H1 (cell line): Measurements from ENCODE around the gene JPH3.

ENCODE experiments used
- ASH2L ChIP-seq: fragments of 200-600, 300-600 bp; sonication (generic); IDR thresholded peaks from one replicate; pipeline ENCODE4 v1.7.1; 2017; ENCODE audit warnings: low read length
- CHD1 ChIP-seq: IDR thresholded peaks from 2 replicates; pipeline ENCODE4 v1.6.1; 2012; ENCODE audit warnings: low read depth, low read length, improper control_type of control experiment
- EP300 ChIP-seq, 2 experiments: IDR thresholded peaks; 1 replicate in 1 of 2; 2 replicates in 1 of 2; pipeline ENCODE4 v1.6.1; 2011 to 2012; ENCODE audit warnings: low read depth in 2 of 2, low read length in 2 of 2, mild to moderate bottlenecking in 2 of 2, borderline replicate concordance in 1 of 2, inconsistent platforms in 1 of 2, moderate library complexity in 1 of 2
- FOSL1 ChIP-seq: IDR thresholded peaks from 2 replicates; pipeline ENCODE4 v1.6.1; 2011; ENCODE audit warnings: mild to moderate bottlenecking, low read depth, low read length, moderate library complexity; ENCODE audit not compliant: insufficient read depth
- KDM1A ChIP-seq: fragments of 200-600, 300-600 bp; sonication (generic); IDR thresholded peaks from 2 replicates; pipeline ENCODE4 v1.7.1; 2016; ENCODE audit warnings: mild to moderate bottlenecking, low read length, borderline replicate concordance
- POLR2A ChIP-seq, 2 experiments: IDR thresholded peaks; 1 replicate in 1 of 2; 2 replicates in 1 of 2; pipeline ENCODE4 v1.6.1; 2011; ENCODE audit warnings: low read depth in 2 of 2, low read length in 2 of 2, mild to moderate bottlenecking in 2 of 2; ENCODE audit errors: control extremely low read depth in 1 of 2
- POLR2AphosphoS5 ChIP-seq: IDR thresholded peaks from 2 replicates; pipeline ENCODE4 v1.6.1; 2011; ENCODE audit warnings: low read depth, low read length
- RBBP5 ChIP-seq: IDR thresholded peaks from 2 replicates; pipeline ENCODE4 v1.7.1; 2012; ENCODE audit warnings: low read depth, mild to moderate bottlenecking, inconsistent platforms, low read length, moderate library complexity, borderline replicate concordance
- SUZ12 ChIP-seq: fragments of 200-600 bp; sonication (generic); IDR thresholded peaks from 2 replicates; pipeline ENCODE4 v1.6.1; 2012; ENCODE audit warnings: mild to moderate bottlenecking, inconsistent platforms, low read length, moderate library complexity, mixed read lengths
- TCF12 ChIP-seq: IDR thresholded peaks from 2 replicates; pipeline ENCODE4 v1.6.1; 2011; ENCODE audit warnings: low read depth, mild to moderate bottlenecking, low read length
- TF ChIP-seq, protein P1 (sequence below), 3 experiments: IDR thresholded peaks; 1 replicate in 2 of 3; 2 replicates in 1 of 3; pipeline versions ENCODE4 v1.5.1 to v1.6.1; 2011; ENCODE audit warnings: low read length in 3 of 3, mild to moderate bottlenecking in 3 of 3, inconsistent platforms in 2 of 3, low read depth in 1 of 3, moderate library complexity in 1 of 3; ENCODE audit not compliant: insufficient read depth in 1 of 3; ENCODE audit errors: control extremely low read depth in 1 of 3
- TF ChIP-seq, protein P2 (sequence below): IDR thresholded peaks from 2 replicates; pipeline ENCODE4 v1.6.1; 2011; ENCODE audit warnings: low read length, improper control_type of control experiment
- TF ChIP-seq, protein P3 (sequence below): IDR thresholded peaks from 2 replicates; pipeline ENCODE4 v1.6.1; 2012; ENCODE audit warnings: low read length, inconsistent platforms
- TF ChIP-seq, protein P4 (sequence below): IDR thresholded peaks from 2 replicates; pipeline ENCODE4 v1.6.1; 2012; ENCODE audit warnings: inconsistent platforms

DNA sequence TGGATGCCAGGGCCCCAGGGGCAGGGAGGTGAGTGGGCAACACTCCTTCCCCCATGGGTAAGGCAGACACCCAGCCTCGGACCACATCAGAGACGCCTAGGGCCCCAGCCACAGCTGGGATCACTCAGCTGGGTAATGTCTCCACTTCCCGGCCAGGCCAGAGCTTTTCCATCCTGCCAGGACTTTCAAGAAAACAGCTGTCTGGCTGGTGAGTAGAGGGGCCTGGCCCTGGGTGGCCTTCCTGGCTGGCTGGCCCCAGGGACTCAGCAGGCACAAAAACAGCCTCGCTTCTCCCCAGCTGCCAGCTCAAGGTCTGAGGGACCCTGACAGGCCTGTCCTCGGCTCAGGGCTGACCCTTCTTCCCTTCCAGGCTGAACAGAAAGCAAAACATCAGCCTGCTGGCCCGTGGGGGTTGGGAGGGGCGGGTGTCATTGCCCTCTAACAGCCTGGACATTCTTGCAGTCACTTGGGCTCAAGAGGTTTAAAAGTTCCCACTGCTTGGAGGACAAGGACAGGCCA is 45.3 kb upstream of the JPH3 start:
- TF ChIP-seq, protein P1, sequence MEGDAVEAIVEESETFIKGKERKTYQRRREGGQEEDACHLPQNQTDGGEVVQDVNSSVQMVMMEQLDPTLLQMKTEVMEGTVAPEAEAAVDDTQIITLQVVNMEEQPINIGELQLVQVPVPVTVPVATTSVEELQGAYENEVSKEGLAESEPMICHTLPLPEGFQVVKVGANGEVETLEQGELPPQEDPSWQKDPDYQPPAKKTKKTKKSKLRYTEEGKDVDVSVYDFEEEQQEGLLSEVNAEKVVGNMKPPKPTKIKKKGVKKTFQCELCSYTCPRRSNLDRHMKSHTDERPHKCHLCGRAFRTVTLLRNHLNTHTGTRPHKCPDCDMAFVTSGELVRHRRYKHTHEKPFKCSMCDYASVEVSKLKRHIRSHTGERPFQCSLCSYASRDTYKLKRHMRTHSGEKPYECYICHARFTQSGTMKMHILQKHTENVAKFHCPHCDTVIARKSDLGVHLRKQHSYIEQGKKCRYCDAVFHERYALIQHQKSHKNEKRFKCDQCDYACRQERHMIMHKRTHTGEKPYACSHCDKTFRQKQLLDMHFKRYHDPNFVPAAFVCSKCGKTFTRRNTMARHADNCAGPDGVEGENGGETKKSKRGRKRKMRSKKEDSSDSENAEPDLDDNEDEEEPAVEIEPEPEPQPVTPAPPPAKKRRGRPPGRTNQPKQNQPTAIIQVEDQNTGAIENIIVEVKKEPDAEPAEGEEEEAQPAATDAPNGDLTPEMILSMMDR (IDR thresholded peaks at IDR 0.05; ENCODE audit: control extremely low read depth in 1 of 3, insufficient read depth in 1 of 3, low read depth in 1 of 3, low read length in 3 of 3), result no peak
- TF ChIP-seq, protein P2, sequence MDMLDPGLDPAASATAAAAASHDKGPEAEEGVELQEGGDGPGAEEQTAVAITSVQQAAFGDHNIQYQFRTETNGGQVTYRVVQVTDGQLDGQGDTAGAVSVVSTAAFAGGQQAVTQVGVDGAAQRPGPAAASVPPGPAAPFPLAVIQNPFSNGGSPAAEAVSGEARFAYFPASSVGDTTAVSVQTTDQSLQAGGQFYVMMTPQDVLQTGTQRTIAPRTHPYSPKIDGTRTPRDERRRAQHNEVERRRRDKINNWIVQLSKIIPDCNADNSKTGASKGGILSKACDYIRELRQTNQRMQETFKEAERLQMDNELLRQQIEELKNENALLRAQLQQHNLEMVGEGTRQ, result no peak
- no peak for TF ChIP-seq CHD1
- no peak for TF ChIP-seq RBBP5
- no peak for TF ChIP-seq SUZ12
- TF ChIP-seq POLR2A (IDR thresholded peaks at IDR 0.05; ENCODE audit: control extremely low read depth in 1 of 2, low read depth in 2 of 2, low read length in 2 of 2), result no peak
- TF ChIP-seq FOSL1, result no peak
- TF ChIP-seq, protein P3, sequence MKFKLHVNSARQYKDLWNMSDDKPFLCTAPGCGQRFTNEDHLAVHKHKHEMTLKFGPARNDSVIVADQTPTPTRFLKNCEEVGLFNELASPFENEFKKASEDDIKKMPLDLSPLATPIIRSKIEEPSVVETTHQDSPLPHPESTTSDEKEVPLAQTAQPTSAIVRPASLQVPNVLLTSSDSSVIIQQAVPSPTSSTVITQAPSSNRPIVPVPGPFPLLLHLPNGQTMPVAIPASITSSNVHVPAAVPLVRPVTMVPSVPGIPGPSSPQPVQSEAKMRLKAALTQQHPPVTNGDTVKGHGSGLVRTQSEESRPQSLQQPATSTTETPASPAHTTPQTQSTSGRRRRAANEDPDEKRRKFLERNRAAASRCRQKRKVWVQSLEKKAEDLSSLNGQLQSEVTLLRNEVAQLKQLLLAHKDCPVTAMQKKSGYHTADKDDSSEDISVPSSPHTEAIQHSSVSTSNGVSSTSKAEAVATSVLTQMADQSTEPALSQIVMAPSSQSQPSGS, result no peak
- TF ChIP-seq POLR2AphosphoS5, result no peak
- TF ChIP-seq KDM1A, result no peak
- TF ChIP-seq, protein P4, sequence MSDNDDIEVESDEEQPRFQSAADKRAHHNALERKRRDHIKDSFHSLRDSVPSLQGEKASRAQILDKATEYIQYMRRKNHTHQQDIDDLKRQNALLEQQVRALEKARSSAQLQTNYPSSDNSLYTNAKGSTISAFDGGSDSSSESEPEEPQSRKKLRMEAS, result no peak
- TF ChIP-seq EP300 (IDR thresholded peaks at IDR 0.05; ENCODE audit: borderline replicate concordance in 1 of 2, low read depth in 2 of 2, low read length in 2 of 2), result no peak
- no peak for TF ChIP-seq TCF12
- TF ChIP-seq ASH2L, result no peak
